GM18873 (cell line): ENCODE measurements around the gene ZPBP.
"Not testable (repeated sequence)": the region's sequence is repeated elsewhere in the genome, so short reads cannot be mapped to it uniquely, and the experiment has no call there.

Experiments
- ATAC-seq: cut with Tn5 transposase; IDR thresholded peaks from one replicate; pipeline ENCODE4 v1.9.1; 2021; ENCODE audit warnings: mild to moderate bottlenecking, moderate library complexity, moderate number of reproducible peaks; ENCODE audit not compliant: unreplicated experiment, low FRiP score

Gene ZPBP

GRCh38 chr7:50056131-50056530, 36.9 kb downstream of the ZPBP start:
- no peak for ATAC-seq

- ATAC-seq, result no peak
Measured at GRCh38 chr7:50047716-50048115, 45.3 kb downstream of the ZPBP start.

- not testable (repeated sequence) for ATAC-seq
Measured at GRCh38 chr7:50041165-50041564, 51.9 kb downstream of the ZPBP start.

GRCh38 chr7:50037086-50037485, 56.0 kb downstream of the ZPBP start:
- ATAC-seq, result no peak

GRCh38 chr7:50022991-50023390, 70.1 kb downstream of the ZPBP start:
- no peak for ATAC-seq

- ATAC-seq, result no peak
Measured at GRCh38 chr7:50022451-50022850, 70.6 kb downstream of the ZPBP start.

- ATAC-seq, result no peak
Measured at GRCh38 chr7:49995681-49996080, 97.4 kb downstream of the ZPBP start.

- no peak for ATAC-seq
Measured at GRCh38 chr7:49986191-49986590, 106.9 kb downstream of the ZPBP start.

- ATAC-seq, result no peak
Measured at GRCh38 chr7:49980465-49980864, 112.6 kb downstream of the ZPBP start.

- no peak for ATAC-seq
Measured at GRCh38 chr7:49976238-49976637, 116.8 kb downstream of the ZPBP start.

- no peak for ATAC-seq
Measured at GRCh38 chr7:49974035-49974434, 119.0 kb downstream of the ZPBP start.

- ATAC-seq, result no peak
Measured at GRCh38 chr7:49937608-49938007, 155.4 kb downstream of the ZPBP start.

- no peak for ATAC-seq
Measured at GRCh38 chr7:49931627-49932026, 161.4 kb downstream of the ZPBP start.

GRCh38 chr7:49928787-49929186, 164.3 kb downstream of the ZPBP start:
- ATAC-seq, result no peak

- no peak for ATAC-seq
Measured at GRCh38 chr7:49927631-49928030, 165.4 kb downstream of the ZPBP start.

- ATAC-seq, result no peak
Measured at GRCh38 chr7:49926720-49927119, 166.3 kb downstream of the ZPBP start.

- no peak for ATAC-seq
Measured at GRCh38 chr7:49911909-49912308, 181.1 kb downstream of the ZPBP start.

- ATAC-seq, result no peak
Measured at GRCh38 chr7:49894543-49894942, 198.5 kb downstream of the ZPBP start.

GRCh38 chr7:49893131-49893530, 199.9 kb downstream of the ZPBP start:
- no peak for ATAC-seq

- ATAC-seq, result no peak
Measured at GRCh38 chr7:49892481-49892880, 200.6 kb downstream of the ZPBP start.
